Activated naive CD8-positive, alpha-beta T cell (primary cell): ENCODE measurements around the gene XNDC1N.
"Not testable (repeated sequence)": the region's sequence is repeated elsewhere in the genome, so short reads cannot be mapped to it uniquely, and the experiment has no call there.

Experiments used
- H3K27ac Mint-ChIP-seq: one replicate; pipeline ENCODE4 v1.8.0; 2021; ENCODE audit warnings: mixed read lengths
- H3K27me3 Mint-ChIP-seq: one replicate; pipeline ENCODE4 v1.8.0; 2021; ENCODE audit warnings: mixed read lengths
- H3K36me3 Mint-ChIP-seq: one replicate; pipeline ENCODE4 v1.8.0; 2021; ENCODE audit warnings: mixed read lengths
- H3K4me1 Mint-ChIP-seq: one replicate; pipeline ENCODE4 v1.8.0; 2021; ENCODE audit warnings: low read depth, mixed read lengths
- H3K4me3 Mint-ChIP-seq: one replicate; pipeline ENCODE4 v1.8.0; 2021; ENCODE audit warnings: mild to moderate bottlenecking, mixed read lengths
- H3K9me3 Mint-ChIP-seq: one replicate; pipeline ENCODE4 v1.8.0; 2021; ENCODE audit warnings: low read depth, mixed read lengths

XNDC1N gene

DNA sequence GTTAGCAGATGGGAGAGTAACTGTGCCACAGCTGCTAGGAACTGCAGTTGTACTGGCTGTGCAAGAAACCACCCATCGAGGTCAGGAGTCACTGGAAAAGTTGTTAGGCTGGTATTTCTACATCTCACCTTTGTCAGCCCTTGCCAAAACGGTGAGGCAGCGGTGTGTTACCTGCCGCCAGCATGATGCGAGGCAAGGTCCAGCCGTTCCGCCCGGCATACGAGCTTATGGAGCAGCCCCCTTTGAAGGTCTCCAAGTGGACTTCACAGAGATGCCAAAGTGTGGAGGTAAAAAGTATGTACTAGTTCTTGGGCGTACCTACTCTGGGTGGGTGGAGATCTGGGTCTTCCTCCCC is 16.4 kb downstream of the XNDC1N start:
- H3K9me3 Mint-ChIP-seq, H3K27me3 Mint-ChIP-seq, H3K4me3 Mint-ChIP-seq: not testable (repeated sequence)
- Mint-ChIP-seq H3K36me3 (peaks cover 31% of the 10 kb centered on the region), H3K4me1 (peaks cover 10% of the 10 kb centered on the region), H3K27ac (peak overlapping the region; percentile 66)

DNA sequence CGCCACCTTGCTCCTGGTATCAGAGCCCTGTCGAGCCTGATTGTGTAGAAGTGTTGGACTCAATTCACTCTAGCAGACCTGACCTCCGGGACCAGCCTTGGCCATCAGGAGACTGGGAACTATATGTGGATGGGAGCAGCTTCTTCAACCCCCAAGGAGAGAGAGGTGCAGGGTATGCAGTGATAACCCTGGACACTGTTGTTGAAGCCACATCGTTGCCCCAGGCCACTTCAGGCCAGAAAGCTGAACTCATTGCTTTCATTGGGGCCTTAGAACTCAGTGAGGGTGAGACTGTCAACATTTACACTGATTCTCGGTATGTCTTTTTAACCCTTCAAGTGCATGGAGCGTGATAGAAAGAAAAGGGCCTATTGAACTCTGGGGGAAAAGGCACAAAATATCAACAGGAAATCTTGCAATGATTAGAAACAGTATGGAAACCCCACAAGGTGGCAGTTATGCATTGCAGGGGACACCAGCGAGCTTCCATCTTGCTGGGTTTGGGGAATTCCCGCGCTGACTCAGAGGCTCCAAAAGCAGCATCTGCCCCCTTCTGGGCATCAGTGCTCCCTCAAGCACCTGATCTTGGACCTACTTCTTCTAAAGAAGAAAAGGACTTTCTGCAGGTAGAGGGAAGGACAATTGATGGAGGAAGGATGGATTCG is 16.9 kb downstream of the XNDC1N start:
- H3K4me3 Mint-ChIP-seq, result not testable (repeated sequence)

DNA sequence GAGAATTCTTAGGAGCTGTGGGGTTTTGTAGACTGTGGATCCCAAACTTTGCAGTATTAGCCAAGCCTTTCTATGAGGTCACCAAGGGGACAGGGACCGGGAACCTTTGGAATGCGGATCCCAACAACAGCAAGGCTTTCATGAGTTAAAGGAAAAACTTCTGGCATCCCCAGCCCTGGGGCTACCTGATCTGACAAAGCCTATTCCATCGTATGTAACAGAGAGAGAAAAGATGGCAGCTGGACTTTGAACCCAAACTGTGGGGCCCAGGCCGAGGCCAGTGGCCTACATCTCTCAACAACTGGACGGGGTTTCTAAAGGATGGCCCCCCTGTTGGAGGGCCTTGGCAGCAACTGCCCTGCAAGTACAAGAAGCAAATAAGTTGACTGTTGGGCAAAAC is 17.6 kb downstream of the XNDC1N start:
- not testable (repeated sequence) for H3K27ac Mint-ChIP-seq, H3K9me3 Mint-ChIP-seq, H3K27me3 Mint-ChIP-seq, H3K4me3 Mint-ChIP-seq
- Mint-ChIP-seq H3K36me3 (peaks cover 25% of the 10 kb centered on the region), H3K4me1 (peaks cover 10% of the 10 kb centered on the region)

More for the DNA sequence above, 16.9 kb downstream of the XNDC1N start:
- Mint-ChIP-seq H3K36me3 (peaks cover 29% of the 10 kb centered on the region), H3K4me1 (peaks cover 10% of the 10 kb centered on the region), H3K27ac (peak overlapping the region; percentile 66)
- H3K27me3 Mint-ChIP-seq, H3K9me3 Mint-ChIP-seq: not testable (repeated sequence)

DNA sequence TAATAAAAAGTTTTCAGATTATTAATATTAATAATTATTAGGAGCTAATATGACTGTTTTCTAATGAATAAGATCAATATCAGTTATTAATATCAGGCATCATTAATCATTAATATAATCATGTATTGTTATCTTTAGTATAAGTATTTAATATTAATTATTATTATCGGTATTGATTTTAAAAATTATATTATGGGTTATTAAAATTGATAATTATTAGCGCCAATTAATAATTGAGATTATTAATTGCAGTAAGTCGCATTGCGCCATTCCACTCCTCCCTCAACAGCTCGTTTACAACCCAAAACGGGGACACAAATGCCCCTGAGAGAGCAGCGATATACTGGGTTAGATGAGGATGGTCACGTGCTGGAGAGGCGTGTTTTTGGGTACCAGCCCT is 20.2 kb downstream of the XNDC1N start:
- Mint-ChIP-seq H3K9me3 (no peaks in the 10 kb centered on the region), H3K4me3 (no peak overlapping the region), H3K27me3 (no peaks in the 10 kb centered on the region), H3K36me3 (peaks cover 26% of the 10 kb centered on the region), H3K27ac (no peak overlapping the region), H3K4me1 (peaks cover 10% of the 10 kb centered on the region)

DNA sequence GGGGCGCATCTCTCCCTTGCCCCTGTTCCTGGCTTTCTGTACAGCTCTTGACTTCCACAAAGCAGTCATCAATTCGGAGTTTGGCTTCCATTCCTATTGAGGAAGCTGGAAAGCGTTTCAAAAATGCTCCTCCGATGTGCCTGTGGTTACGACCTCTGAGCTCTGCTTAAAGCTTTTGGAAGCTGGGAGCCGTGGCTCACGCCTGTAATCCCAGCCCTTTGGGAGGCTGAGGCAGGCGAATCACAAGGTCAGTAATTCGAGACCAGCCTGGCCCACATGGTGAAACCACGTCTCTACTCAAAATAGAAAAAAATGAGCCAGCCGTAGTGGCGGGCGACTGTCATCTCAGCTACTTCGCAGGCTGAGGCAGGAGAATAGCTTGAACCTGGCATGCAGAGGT is 27.3 kb downstream of the XNDC1N start:
- not testable (repeated sequence) for H3K4me1 Mint-ChIP-seq, H3K27ac Mint-ChIP-seq, H3K4me3 Mint-ChIP-seq, H3K9me3 Mint-ChIP-seq, H3K27me3 Mint-ChIP-seq
- peaks cover 30% of the 10 kb centered on the region for H3K36me3 Mint-ChIP-seq

DNA sequence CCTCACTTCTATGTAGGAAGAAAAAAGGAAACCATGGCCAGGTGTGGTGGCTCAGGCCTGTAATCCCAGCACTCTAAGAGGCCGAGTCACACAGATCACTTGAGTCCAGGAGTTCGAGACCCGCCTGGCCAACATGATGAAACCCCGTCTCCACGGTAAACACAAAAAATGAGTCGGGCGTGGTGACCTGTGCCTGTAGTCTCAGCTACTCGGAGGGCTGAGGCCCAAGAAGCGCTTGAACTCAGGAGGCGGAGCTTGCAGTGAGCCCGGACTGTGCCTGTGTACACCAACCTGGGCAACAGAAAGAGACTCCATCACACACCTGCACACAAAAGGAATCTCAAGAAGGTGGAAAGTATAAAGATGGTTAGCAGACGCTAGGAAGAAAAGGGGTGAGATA is 32.4 kb downstream of the XNDC1N start:
- H3K9me3 Mint-ChIP-seq, result no peaks in the 10 kb centered on the region
- no peaks in the 10 kb centered on the region for H3K4me1 Mint-ChIP-seq
- H3K36me3 Mint-ChIP-seq, result peaks cover 20% of the 10 kb centered on the region
- H3K27me3 Mint-ChIP-seq, result no peaks in the 10 kb centered on the region
- H3K4me3 Mint-ChIP-seq, result no peak overlapping the region
- H3K27ac Mint-ChIP-seq, result no peak overlapping the region

DNA sequence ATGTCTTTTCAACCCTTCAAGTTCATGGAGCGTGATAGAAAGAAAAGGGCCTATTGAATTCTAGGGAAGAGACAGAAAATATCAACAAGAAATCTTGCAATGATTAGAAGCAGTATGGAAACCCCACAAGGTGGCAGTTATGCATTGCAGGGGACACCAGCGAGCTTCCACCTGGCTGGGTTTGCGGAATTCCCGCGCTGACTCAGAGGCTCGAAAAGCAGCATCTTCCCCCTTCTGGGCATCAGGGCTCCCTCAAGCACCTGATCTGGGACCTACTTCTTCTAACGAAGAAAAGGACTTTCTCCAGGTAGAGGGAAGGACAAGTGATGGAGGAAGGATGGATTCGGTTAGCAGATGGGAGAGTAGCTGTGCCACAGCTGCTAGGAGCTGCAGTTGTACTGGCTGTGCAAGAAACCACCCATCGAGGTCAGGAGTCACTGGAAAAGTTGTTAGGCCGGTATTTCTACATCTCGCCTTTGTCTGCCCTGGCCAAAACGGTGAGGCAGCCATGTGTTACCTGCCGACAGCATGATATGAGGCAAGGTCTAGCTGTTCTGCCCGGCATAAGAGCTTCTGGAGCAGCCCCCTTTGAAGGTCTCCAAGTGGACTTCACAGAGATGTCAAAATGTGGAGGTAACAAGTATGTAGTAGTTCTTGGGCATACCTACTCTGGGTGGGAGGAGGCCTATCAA is 39.1 kb downstream of the XNDC1N start:
- H3K4me3 Mint-ChIP-seq, H3K36me3 Mint-ChIP-seq, H3K27ac Mint-ChIP-seq, H3K4me1 Mint-ChIP-seq, H3K27me3 Mint-ChIP-seq, H3K9me3 Mint-ChIP-seq: not testable (repeated sequence)

DNA sequence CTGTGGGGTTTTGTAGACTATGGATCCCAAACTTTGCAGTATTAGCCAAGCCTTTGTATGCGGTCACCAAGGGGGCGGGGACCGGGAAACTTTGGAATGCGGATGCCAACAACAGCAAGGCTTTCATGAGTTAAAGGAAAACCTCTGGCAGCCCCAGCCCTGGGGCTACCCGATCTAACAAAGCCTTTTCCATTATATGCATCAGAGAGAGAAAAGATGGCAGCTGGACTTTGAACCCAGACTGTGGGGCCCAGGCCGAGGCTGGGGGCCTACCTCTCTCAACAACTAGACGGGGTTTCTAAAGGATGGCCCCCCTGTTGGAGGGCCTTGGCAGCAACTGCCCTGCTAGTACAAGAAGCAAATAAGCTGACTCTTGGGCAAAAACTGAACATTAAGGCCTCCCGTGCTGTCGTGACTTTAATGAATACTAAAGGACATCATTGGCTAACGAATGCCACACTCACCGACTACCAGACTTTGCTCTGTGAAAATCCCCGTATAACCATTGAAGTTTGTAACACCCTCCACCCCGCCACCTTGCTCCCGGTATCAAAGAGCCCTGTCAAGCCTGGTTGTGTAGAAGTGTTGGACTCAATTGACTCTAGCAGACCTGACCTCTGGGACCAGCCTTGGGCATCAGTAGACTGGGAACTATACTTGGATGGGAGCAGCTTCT is 39.9 kb downstream of the XNDC1N start:
- not testable (repeated sequence) for H3K4me1 Mint-ChIP-seq, H3K27me3 Mint-ChIP-seq, H3K27ac Mint-ChIP-seq, H3K9me3 Mint-ChIP-seq, H3K36me3 Mint-ChIP-seq, H3K4me3 Mint-ChIP-seq

DNA sequence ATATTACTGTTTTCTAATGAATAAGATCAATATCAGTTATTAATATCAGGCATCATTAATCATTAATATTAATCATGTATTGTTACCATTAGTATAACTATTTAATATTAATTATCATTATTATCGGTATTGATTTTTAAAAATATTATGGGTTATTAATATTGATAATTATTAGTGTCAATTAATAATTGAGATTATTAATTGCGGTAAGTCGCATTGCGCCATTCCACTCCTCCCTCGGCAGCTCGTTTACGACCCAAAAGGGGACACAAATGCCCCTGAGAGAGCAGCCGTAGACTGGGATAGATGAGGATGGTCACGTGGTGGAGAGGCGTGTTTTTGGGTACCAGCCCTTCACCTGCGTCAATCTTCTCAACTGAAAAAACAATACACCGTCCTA is 42.6 kb downstream of the XNDC1N start:
- H3K4me3 Mint-ChIP-seq, H3K36me3 Mint-ChIP-seq, H3K27me3 Mint-ChIP-seq, H3K9me3 Mint-ChIP-seq, H3K4me1 Mint-ChIP-seq, H3K27ac Mint-ChIP-seq: not testable (repeated sequence)
